ENCODE results near the gene TIMP1.

The TIMP1 gene

GRCh38 chrX:47581731-47582647, at the start of gene TIMP1:
TSS of gene TIMP1 (plus strand) at chrX:47582436. CDS start at chrX:47583416, 980 bp downstream.
- Mint-ChIP-seq H3K4me3 (peak within 1 kb of the TSS; percentile 76), H3K27ac (peak within 1 kb of the TSS; percentile 79), H3K27me3 (no peaks in the 10 kb centered on the region), H3K36me3 (peaks cover 22% of the 10 kb centered on the region), H3K9me3 (no peaks in the 10 kb centered on the region), H3K4me1 (peaks cover 32% of the 10 kb centered on the region)
- peak; percentile 89 for DNase-seq
- CTCF ChIA-PET: interaction anchor here (1.2 kb wide), 1 partner anchor 460 kb away, joined by 3 read pairs; no protein-coding TSS in a partner anchor

GRCh38 chrX:47539860-47540259, 42.4 kb upstream of the TIMP1 start:
- CTCF ChIA-PET: interaction anchor here (0.8 to 1.3 kb wide), 2 partner anchors 56 to 83 kb away, joined by 3 read pairs; no protein-coding TSS in a partner anchor
- Mint-ChIP-seq H3K27me3 (no peaks in the 10 kb centered on the region), H3K9me3 (no peaks in the 10 kb centered on the region), H3K36me3 (no peaks in the 10 kb centered on the region), H3K4me1 (no peaks in the 10 kb centered on the region), H3K27ac (no peak overlapping the region), H3K4me3 (no peak overlapping the region)
- no peak for DNase-seq

- CTCF ChIA-PET: interaction anchor here (0.8 to 1.3 kb wide), 3 partner anchors 15 to 82 kb away, joined by 3 read pairs; no protein-coding TSS in a partner anchor
- H3K4me3 Mint-ChIP-seq: no peak overlapping the region
- DNase-seq: peak; percentile 22
Observed at GRCh38 chrX:47540754-47541538, 41.3 kb upstream of the TIMP1 start.

GRCh38 chrX:47543496-47543895, 38.7 kb upstream of the TIMP1 start:
- H3K4me1 Mint-ChIP-seq: no peaks in the 10 kb centered on the region
- H3K4me3 Mint-ChIP-seq: no peak overlapping the region
- no peaks in the 10 kb centered on the region for H3K36me3 Mint-ChIP-seq
- DNase-seq: no peak
- H3K27ac Mint-ChIP-seq: no peak overlapping the region
- CTCF ChIA-PET: no interaction called here
- H3K9me3 Mint-ChIP-seq: no peaks in the 10 kb centered on the region
- no peaks in the 10 kb centered on the region for H3K27me3 Mint-ChIP-seq

More at GRCh38 chrX:47540754-47541538, 41.3 kb upstream of the TIMP1 start:
- no peaks in the 10 kb centered on the region for H3K27me3 Mint-ChIP-seq
- H3K27ac Mint-ChIP-seq: no peak overlapping the region
- no peaks in the 10 kb centered on the region for H3K9me3 Mint-ChIP-seq
- H3K36me3 Mint-ChIP-seq: no peaks in the 10 kb centered on the region
- no peaks in the 10 kb centered on the region for H3K4me1 Mint-ChIP-seq

- Mint-ChIP-seq H3K4me1 (peaks cover 24% of the 10 kb centered on the region), H3K27me3 (peaks cover 5% of the 10 kb centered on the region), H3K4me3 (peak overlapping the region; percentile 78), H3K27ac (peak overlapping the region; percentile 83), H3K36me3 (peaks cover 2% of the 10 kb centered on the region), H3K9me3 (no peaks in the 10 kb centered on the region)
- CTCF ChIA-PET: interaction anchor here (0.8 to 1.0 kb wide), 3 partner anchors 15 to 73 kb away, joined by 3 to 4 read pairs (median 3); no protein-coding TSS in a partner anchor
- DNase-seq: peak; percentile 90
Observed at GRCh38 chrX:47556045-47556623, 26.1 kb upstream of the TIMP1 start.

- Mint-ChIP-seq H3K27me3 (no peaks in the 10 kb centered on the region), H3K36me3 (peaks cover 4% of the 10 kb centered on the region), H3K4me1 (peaks cover 41% of the 10 kb centered on the region), H3K9me3 (no peaks in the 10 kb centered on the region), H3K4me3 (no peak overlapping the region), H3K27ac (no peak overlapping the region)
- CTCF ChIA-PET: no interaction called here
- no peak for DNase-seq
Observed at GRCh38 chrX:47558436-47558835, 23.8 kb upstream of the TIMP1 start.

GRCh38 chrX:47560179-47560933, 21.9 kb upstream of the TIMP1 start:
- CTCF ChIA-PET: interaction anchor here (2.3 kb wide), 1 partner anchor 68 kb away, joined by 5 read pairs; no protein-coding TSS in a partner anchor
- Mint-ChIP-seq H3K36me3 (peaks cover 13% of the 10 kb centered on the region), H3K9me3 (no peaks in the 10 kb centered on the region), H3K27ac (peak overlapping the region; percentile 96), H3K4me3 (peak overlapping the region; percentile 81), H3K4me1 (peaks cover 52% of the 10 kb centered on the region), H3K27me3 (no peaks in the 10 kb centered on the region)
- DNase-seq: peak; percentile 23

- peak within 1 kb of the TSS; percentile 81 for H3K4me3 Mint-ChIP-seq
- H3K36me3 Mint-ChIP-seq: peaks cover 12% of the 10 kb centered on the region
- no peaks in the 10 kb centered on the region for H3K27me3 Mint-ChIP-seq
- no peaks in the 10 kb centered on the region for H3K9me3 Mint-ChIP-seq
- peaks cover 49% of the 10 kb centered on the region for H3K4me1 Mint-ChIP-seq
- H3K27ac Mint-ChIP-seq: peak within 1 kb of the TSS; percentile 96
- CTCF ChIA-PET: interaction anchor here (0.8 to 2.3 kb wide), 3 partner anchors 68 to 83 kb away, joined by 3 to 5 read pairs (median 3); no protein-coding TSS in a partner anchor
- DNase-seq: peak; percentile 98
Observed at GRCh38 chrX:47560934-47561658, 21.1 kb upstream of the TIMP1 start, which contains the start of gene ARAF. TSS of gene ARAF (plus strand) at chrX:47561205. CDS start at chrX:47562968, 1,763 bp downstream.

- Mint-ChIP-seq H3K9me3 (no peaks in the 10 kb centered on the region), H3K27me3 (no peaks in the 10 kb centered on the region), H3K36me3 (peaks cover 16% of the 10 kb centered on the region), H3K4me1 (peaks cover 44% of the 10 kb centered on the region), H3K27ac (peak overlapping the region; percentile 96), H3K4me3 (peak overlapping the region; percentile 81)
- no peak for DNase-seq
- CTCF ChIA-PET: interaction anchor here (0.8 to 2.3 kb wide), 3 partner anchors 67 to 83 kb away, joined by 3 to 5 read pairs (median 3); no protein-coding TSS in a partner anchor
Observed at GRCh38 chrX:47561659-47562151, 20.5 kb upstream of the TIMP1 start.

- DNase-seq: peak; percentile 61
- CTCF ChIA-PET: interaction anchor here (1.2 to 2.3 kb wide), 2 partner anchors 66 to 67 kb away, joined by 3 to 5 read pairs; partner anchors contain the start of gene CFP
- Mint-ChIP-seq H3K4me3 (peak overlapping the region; percentile 81), H3K27me3 (no peaks in the 10 kb centered on the region), H3K36me3 (peaks cover 19% of the 10 kb centered on the region), H3K27ac (peak overlapping the region; percentile 64), H3K4me1 (peaks cover 42% of the 10 kb centered on the region), H3K9me3 (no peaks in the 10 kb centered on the region)
Observed at GRCh38 chrX:47562615-47563243, 19.5 kb upstream of the TIMP1 start.

- Mint-ChIP-seq H3K36me3 (peaks cover 25% of the 10 kb centered on the region), H3K9me3 (no peaks in the 10 kb centered on the region), H3K27me3 (no peaks in the 10 kb centered on the region), H3K4me3 (no peak overlapping the region), H3K27ac (no peak overlapping the region), H3K4me1 (peaks cover 42% of the 10 kb centered on the region)
- DNase-seq: no peak
- CTCF ChIA-PET: interaction anchor here (1.2 kb wide), 1 partner anchor 66 kb away, joined by 3 read pairs; the partner anchor contains the start of gene CFP
Observed at GRCh38 chrX:47563801-47564315, 18.4 kb upstream of the TIMP1 start.

All from activated naive CD4-positive, alpha-beta T cell treated with anti-CD3 and anti-CD28 coated beads, Interleukin-2, amount 10 ng/mL, durations not matched to agents 7 days and 5 days (primary cell).